Measurements from ENCODE around the gene PPIP5K2. TPM values are rescaled to one million over a fixed set of nuclear protein-coding genes. Genes with fewer than 3 reads are reported as not detected.
"Not testable (repeated sequence)": the region's sequence is repeated elsewhere in the genome, so short reads cannot be mapped to it uniquely, and the experiment has no call there.

Gene PPIP5K2
- total and polyA plus RNA-seq, 2 of the 8 experiments (the other 6 are each of a cell fraction or from before 2014, with no cell fraction given), result 14.8 to 46.6 TPM

DNA sequence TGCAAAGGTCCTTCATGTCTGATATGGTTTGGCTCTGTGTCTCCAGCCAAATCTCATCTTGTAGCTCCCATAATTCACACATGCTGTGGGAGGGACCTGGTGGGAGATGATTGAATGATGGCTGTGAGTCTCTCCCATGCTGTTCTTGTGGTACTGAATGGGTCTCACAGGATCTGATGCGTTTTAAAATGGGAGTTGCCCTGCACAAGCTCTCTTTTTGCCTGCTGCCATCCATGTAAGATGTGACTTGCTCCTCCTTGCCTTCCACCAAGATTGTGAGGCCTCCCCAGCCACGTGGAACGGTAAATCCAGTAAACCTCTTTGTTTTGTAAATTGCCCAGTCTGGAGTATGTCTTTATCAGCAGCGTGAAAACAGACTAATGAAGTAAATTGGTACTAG lies 46.6 kb upstream of the PPIP5K2 start:
- H2AK5ac ChIP-seq (ENCODE audit: low read depth, low read length); H2BK20ac ChIP-seq (ENCODE audit: low read length); H3K9ac ChIP-seq (replicated peaks in 1 of 4; ENCODE audit: extremely low read depth in 1 of 4, low read depth in 3 of 4, low read length in 3 of 4); H4K91ac ChIP-seq (replicated peaks; ENCODE audit: insufficient read length, low read length); H4K8ac ChIP-seq (ENCODE audit: extremely low read depth, insufficient read depth, low read length); H4K5ac ChIP-seq (ENCODE audit: insufficient read length, low read depth, low read length); CTCF ChIA-PET (ENCODE audit: partially characterized antibody); H3K27ac ChIP-seq (ENCODE audit: low read depth, low read length); H3K4me1 ChIP-seq (replicated peaks in 1 of 4; ENCODE audit: control insufficient read depth in 3 of 4, insufficient read depth in 4 of 4, low read length in 3 of 4); H4K20me1 ChIP-seq (replicated peaks in 1 of 2; ENCODE audit: control insufficient read depth in 1 of 2, insufficient read depth in 2 of 2, low read length in 2 of 2); H3K4ac ChIP-seq (replicated peaks; ENCODE audit: insufficient read length, low read depth, low read length); H3K4me2 ChIP-seq (ENCODE audit: insufficient read depth in 1 of 2, low read depth in 2 of 2, low read length in 2 of 2); H2AFZ ChIP-seq (ENCODE audit: low read length); H2BK120ac ChIP-seq (replicated peaks; ENCODE audit: low read depth, low read length); POLR2A ChIA-PET (ENCODE audit: partially characterized antibody); H2BK15ac ChIP-seq (ENCODE audit: low read length); H2BK12ac ChIP-seq (ENCODE audit: low read depth, low read length); H3K23me2 ChIP-seq (ENCODE audit: low read depth, low read length); FAIRE-seq; H3K18ac ChIP-seq (ENCODE audit: extremely low read depth, low read length); H3K23ac ChIP-seq (ENCODE audit: insufficient read length); DNase-seq (ENCODE audit: low read depth in 1 of 2, low spot score in 2 of 2); H3K79me2 ChIP-seq (ENCODE audit: control insufficient read depth in 1 of 2, insufficient read depth in 2 of 2, low read length in 2 of 2); H3K4me3 ChIP-seq (ENCODE audit: extremely low read depth in 1 of 4, insufficient read depth in 2 of 4, low read depth in 3 of 4, low read length in 4 of 4); H3K14ac ChIP-seq (ENCODE audit: insufficient read length); H3K27me3 ChIP-seq (replicated peaks in 1 of 4; ENCODE audit: control insufficient read depth in 3 of 4, extremely low read depth in 1 of 4, insufficient read depth in 3 of 4, low read length in 3 of 4); H3K56ac ChIP-seq (replicated peaks; ENCODE audit: insufficient read length, low read depth, low read length); H2BK5ac ChIP-seq (ENCODE audit: low read depth, low read length); H3K36me3 ChIP-seq (ENCODE audit: control insufficient read depth in 2 of 4, insufficient read depth in 4 of 4, low read length in 3 of 4); H3K79me1 ChIP-seq (ENCODE audit: low read depth, low read length): not testable (repeated sequence)
- WGBS, 2 experiments (ENCODE audit: extremely low coverage in 1 of 2, insufficient coverage in 1 of 2, insufficient read length in 1 of 2, insufficient replicate concordance in 2 of 2, low coverage in 1 of 2, low lambda C conversion rate in 2 of 2, missing lambda C conversion rate in 1 of 2), result 90% methylated on average over 4 of the region's 4 CpGs; no CpG with 5 or more reads in 1 of the 2 experiments
- peaks cover 15 to 20% of the 10 kb centered on the region in 2 experiments for H3K9me3 ChIP-seq (ENCODE audit: insufficient read depth in 2 of 2, low read depth in 1 of 2, low read length in 1 of 2)

All from H1 (cell line).